Activated T-helper 1 cell treated with anti-CD3 and anti-CD28 coated beads, Interleukin-12 subunit alpha, Interleukin-12 subunit beta, Interleukin-2, Interleukin-4 antibody, amounts not matched to agents 30 ng/mL and 10 ng/mL and 1 ng/mL, durations not matched to agents 14 hours and 24 hours and 36 hours (primary cell): Measurements from ENCODE around the gene ZNF888. TPM values are rescaled to one million over a fixed set of nuclear protein-coding genes. Genes with fewer than 3 reads are reported as not detected.
"Not testable (repeated sequence)": the region's sequence is repeated elsewhere in the genome, so short reads cannot be mapped to it uniquely, and the experiment has no call there.

Experiments used
- DNase-seq: peaks from one replicate; pipeline ENCODE4 v3.0.0; 2021; ENCODE audit warnings: low spot score
- H3K27ac Mint-ChIP-seq: one replicate; pipeline ENCODE4 v1.8.0; 2021; ENCODE audit warnings: mild to moderate bottlenecking, mixed read lengths
- H3K27me3 Mint-ChIP-seq: one replicate; pipeline ENCODE4 v1.8.0; 2022; ENCODE audit warnings: mild to moderate bottlenecking, moderate library complexity, mixed read lengths; ENCODE audit not compliant: insufficient read depth
- H3K36me3 Mint-ChIP-seq: one replicate; pipeline ENCODE4 v1.8.0; 2021; ENCODE audit warnings: low read depth, mixed read lengths
- H3K4me1 Mint-ChIP-seq: one replicate; pipeline ENCODE4 v1.8.0; 2021; ENCODE audit warnings: low read depth, mixed read lengths
- H3K4me3 Mint-ChIP-seq: one replicate; pipeline ENCODE4 v1.8.0; 2021; ENCODE audit warnings: mild to moderate bottlenecking, moderate library complexity, mixed read lengths
- H3K9me3 Mint-ChIP-seq: one replicate; pipeline ENCODE4 v1.8.0; 2021; ENCODE audit warnings: mixed read lengths
- intact Hi-C: fragments of 100-400 bp; cut with micrococcal nuclease; formaldehyde crosslinking; loops from one replicate; pipeline ENCODE4 v1.15.1; 2024
- total RNA-seq: library from RNA; stranded (reverse); gene quantifications from 2 replicates; pipeline ENCODE4 v1.2.3, GENCODE V29; 2022

ZNF888 gene
- total RNA-seq, 1 donor from 2014 or later, result 4.2 TPM

GRCh38 chr19:52896431-52897137 is 26.6 kb downstream of the ZNF888 start:
- Mint-ChIP-seq H3K36me3 (peaks cover 24% of the 10 kb centered on the region), H3K27ac (peak overlapping the region; percentile 87), H3K4me3 (peak overlapping the region; percentile 92), H3K27me3 (no peaks in the 10 kb centered on the region), H3K4me1 (peaks cover 4% of the 10 kb centered on the region), H3K9me3 (peaks cover 25% of the 10 kb centered on the region)
- intact Hi-C loops, result loop anchor here (1.0 to 2.0 kb wide), 11 partner anchors 26 to 627 kb away; partner anchors contain the start of genes ZNF160, ZNF28, ZNF468 and ZNF611
- DNase-seq, result no peak

GRCh38 chr19:52891336-52891735 is 31.9 kb downstream of the ZNF888 start:
- Mint-ChIP-seq H3K9me3 (peaks cover 51% of the 10 kb centered on the region), H3K36me3 (peaks cover 58% of the 10 kb centered on the region)

GRCh38 chr19:52889931-52890330 is 33.3 kb downstream of the ZNF888 start:
- peaks cover 63% of the 10 kb centered on the region for H3K36me3 Mint-ChIP-seq
- H3K9me3 Mint-ChIP-seq, result peaks cover 53% of the 10 kb centered on the region
- peaks cover 3% of the 10 kb centered on the region for H3K4me1 Mint-ChIP-seq
- H3K27ac Mint-ChIP-seq, result no peak overlapping the region
- no peak overlapping the region for H3K4me3 Mint-ChIP-seq
- intact Hi-C loops, result loop anchor here (2.0 kb wide), 1 partner anchor 25 kb away; no protein-coding TSS in a partner anchor
- DNase-seq, result no peak
- no peaks in the 10 kb centered on the region for H3K27me3 Mint-ChIP-seq

More at GRCh38 chr19:52891336-52891735, 31.9 kb downstream of the ZNF888 start:
- peaks cover 4% of the 10 kb centered on the region for H3K4me1 Mint-ChIP-seq
- DNase-seq, result no peak
- no peaks in the 10 kb centered on the region for H3K27me3 Mint-ChIP-seq
- peak overlapping the region; percentile 24 for H3K27ac Mint-ChIP-seq
- no peak overlapping the region for H3K4me3 Mint-ChIP-seq
- intact Hi-C loops, result no loop called here

GRCh38 chr19:52889076-52889475 is 34.2 kb downstream of the ZNF888 start:
- Mint-ChIP-seq H3K9me3 (peaks cover 61% of the 10 kb centered on the region), H3K4me1 (no peaks in the 10 kb centered on the region), H3K36me3 (peaks cover 67% of the 10 kb centered on the region), H3K4me3 (no peak overlapping the region), H3K27me3 (no peaks in the 10 kb centered on the region), H3K27ac (no peak overlapping the region)
- intact Hi-C loops, result loop anchor here (2.0 kb wide), 1 partner anchor 26 kb away; no protein-coding TSS in a partner anchor
- no peak for DNase-seq

- H3K4me1 Mint-ChIP-seq, result no peaks in the 10 kb centered on the region
- H3K9me3 Mint-ChIP-seq, result peaks cover 72% of the 10 kb centered on the region
- peaks cover 63% of the 10 kb centered on the region for H3K36me3 Mint-ChIP-seq
- intact Hi-C loops, result no loop called here
- no peak overlapping the region for H3K27ac Mint-ChIP-seq
- DNase-seq, result no peak
- H3K27me3 Mint-ChIP-seq, result no peaks in the 10 kb centered on the region
- H3K4me3 Mint-ChIP-seq, result no peak overlapping the region
Observed at GRCh38 chr19:52880895-52881389, 42.3 kb downstream of the ZNF888 start.

- H3K36me3 Mint-ChIP-seq, intact Hi-C loops, DNase-seq, H3K4me1 Mint-ChIP-seq, H3K27me3 Mint-ChIP-seq, H3K27ac Mint-ChIP-seq, H3K4me3 Mint-ChIP-seq: not testable (repeated sequence)
- peaks cover 73% of the 10 kb centered on the region for H3K9me3 Mint-ChIP-seq
Observed at GRCh38 chr19:52872996-52873395, 50.2 kb downstream of the ZNF888 start.

GRCh38 chr19:52871466-52871865 is 51.8 kb downstream of the ZNF888 start:
- peaks cover 64% of the 10 kb centered on the region for H3K9me3 Mint-ChIP-seq
- no peak overlapping the region for H3K4me3 Mint-ChIP-seq
- intact Hi-C loops, result no loop called here
- H3K36me3 Mint-ChIP-seq, result peaks cover 1% of the 10 kb centered on the region
- no peaks in the 10 kb centered on the region for H3K27me3 Mint-ChIP-seq
- H3K4me1 Mint-ChIP-seq, result no peaks in the 10 kb centered on the region
- no peak overlapping the region for H3K27ac Mint-ChIP-seq
- DNase-seq, result no peak

- H3K27ac Mint-ChIP-seq, intact Hi-C loops, DNase-seq, H3K27me3 Mint-ChIP-seq, H3K36me3 Mint-ChIP-seq, H3K4me3 Mint-ChIP-seq, H3K4me1 Mint-ChIP-seq: not testable (repeated sequence)
- peaks cover 42% of the 10 kb centered on the region for H3K9me3 Mint-ChIP-seq
Observed at GRCh38 chr19:52868031-52868430, 55.2 kb downstream of the ZNF888 start.

GRCh38 chr19:52857378-52858191 is 65.6 kb downstream of the ZNF888 start, which contains the start of gene ZNF468:
Gene ZNF468 (minus strand): TSS chr19:52857619. CDS start chr19:52854272, 3,347 bp downstream.
- H3K27me3 Mint-ChIP-seq, result not testable (repeated sequence)
- H3K36me3 Mint-ChIP-seq, result peaks cover 28% of the 10 kb centered on the region
- H3K9me3 Mint-ChIP-seq, result peaks cover 39% of the 10 kb centered on the region
- intact Hi-C loops, result loop anchor here (1.0 to 2.0 kb wide), 5 partner anchors 40 to 246 kb away; partner anchors contain the start of genes ZNF160, ZNF320, ZNF611 and ZNF816
- H3K27ac Mint-ChIP-seq, result peak within 1 kb of the TSS; percentile 81
- H3K4me3 Mint-ChIP-seq, result peak within 1 kb of the TSS; percentile 92
- peaks cover 22% of the 10 kb centered on the region for H3K4me1 Mint-ChIP-seq
- peak; percentile 73 for DNase-seq

GRCh38 chr19:52856540-52857377 is 66.5 kb downstream of the ZNF888 start:
- H3K27me3 Mint-ChIP-seq, DNase-seq: not testable (repeated sequence)
- Mint-ChIP-seq H3K4me1 (peaks cover 22% of the 10 kb centered on the region), H3K27ac (peak overlapping the region; percentile 81), H3K4me3 (peak overlapping the region; percentile 92), H3K36me3 (peaks cover 32% of the 10 kb centered on the region), H3K9me3 (peaks cover 31% of the 10 kb centered on the region)
- intact Hi-C loops, result loop anchor here (1.0 to 2.0 kb wide), 5 partner anchors 41 to 247 kb away; partner anchors contain the start of genes ZNF160, ZNF320, ZNF611 and ZNF816
